C4-2B (cell line): ENCODE measurements around the gene AURKB.

Experiments
- H3K27ac ChIP-seq: fragments of 450-650 bp; 2 replicates; pipeline ENCODE4 v1.5.1; 2017
- ZFX ChIP-seq: fragments of 450-650 bp; IDR thresholded peaks from 2 replicates; pipeline ENCODE4 v1.6.1; 2017
- TF ChIP-seq, protein P1 (sequence below): fragments of 450-650 bp; conservative IDR thresholded peaks from 2 replicates; pipeline ENCODE4 v1.5.1; 2017; ENCODE audit warnings: mild to moderate bottlenecking

AURKB gene

DNA sequence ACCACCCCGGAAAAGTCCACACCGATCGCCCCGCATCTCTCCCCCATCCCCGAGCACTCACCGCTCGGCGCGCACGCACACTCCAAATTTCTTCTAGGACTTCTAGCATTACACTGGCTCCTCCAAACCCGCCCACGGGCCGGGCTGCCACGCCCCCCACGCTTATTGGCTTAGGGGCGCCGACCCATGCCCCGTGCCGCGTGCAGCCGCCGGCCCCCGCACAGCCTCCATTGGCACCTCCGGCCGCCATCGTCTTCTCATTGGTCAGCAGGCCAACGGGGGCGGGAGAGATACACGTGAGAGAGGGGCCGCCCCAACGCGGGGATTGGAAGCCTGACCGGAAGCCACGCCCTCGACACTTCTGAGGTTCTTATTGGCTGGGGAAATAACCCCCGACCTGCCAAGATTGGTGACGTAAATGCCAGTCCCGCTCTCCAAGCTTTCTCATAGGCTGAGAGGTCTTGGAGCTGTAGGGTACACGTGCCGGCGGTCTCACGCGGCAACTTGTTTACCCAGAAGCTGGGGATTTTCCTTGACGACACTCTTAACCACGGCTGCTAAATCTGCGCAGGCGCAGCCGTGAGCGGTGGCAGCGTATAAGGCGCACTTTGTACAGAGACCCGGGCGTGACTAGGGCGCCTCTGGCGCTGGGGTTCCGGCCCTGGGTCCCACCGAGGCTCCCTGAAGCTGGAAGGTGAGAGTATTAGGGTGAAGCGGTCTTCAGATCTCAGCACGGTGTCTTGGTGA is 54.0 kb downstream of the AURKB start:
- H3K27ac ChIP-seq, result peak overlapping the region; percentile 76
- TF ChIP-seq ZFX, result no peak
- TF ChIP-seq, protein P1, sequence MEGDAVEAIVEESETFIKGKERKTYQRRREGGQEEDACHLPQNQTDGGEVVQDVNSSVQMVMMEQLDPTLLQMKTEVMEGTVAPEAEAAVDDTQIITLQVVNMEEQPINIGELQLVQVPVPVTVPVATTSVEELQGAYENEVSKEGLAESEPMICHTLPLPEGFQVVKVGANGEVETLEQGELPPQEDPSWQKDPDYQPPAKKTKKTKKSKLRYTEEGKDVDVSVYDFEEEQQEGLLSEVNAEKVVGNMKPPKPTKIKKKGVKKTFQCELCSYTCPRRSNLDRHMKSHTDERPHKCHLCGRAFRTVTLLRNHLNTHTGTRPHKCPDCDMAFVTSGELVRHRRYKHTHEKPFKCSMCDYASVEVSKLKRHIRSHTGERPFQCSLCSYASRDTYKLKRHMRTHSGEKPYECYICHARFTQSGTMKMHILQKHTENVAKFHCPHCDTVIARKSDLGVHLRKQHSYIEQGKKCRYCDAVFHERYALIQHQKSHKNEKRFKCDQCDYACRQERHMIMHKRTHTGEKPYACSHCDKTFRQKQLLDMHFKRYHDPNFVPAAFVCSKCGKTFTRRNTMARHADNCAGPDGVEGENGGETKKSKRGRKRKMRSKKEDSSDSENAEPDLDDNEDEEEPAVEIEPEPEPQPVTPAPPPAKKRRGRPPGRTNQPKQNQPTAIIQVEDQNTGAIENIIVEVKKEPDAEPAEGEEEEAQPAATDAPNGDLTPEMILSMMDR, result no peak

DNA sequence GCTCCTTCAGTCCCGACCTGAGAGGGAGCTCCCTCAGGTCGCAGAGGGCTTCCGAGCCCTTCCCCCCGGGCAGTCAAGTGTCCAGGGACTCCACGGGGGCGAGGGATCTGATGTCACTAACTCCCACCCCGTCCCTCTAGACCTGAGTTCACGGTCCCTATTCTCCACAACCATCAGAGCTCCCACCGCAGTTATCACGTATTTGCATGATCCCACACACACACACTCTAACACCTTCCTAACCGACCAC is 54.5 kb downstream of the AURKB start:
- H3K27ac ChIP-seq, result peak overlapping the region; percentile 76
- TF ChIP-seq, protein P1, result no peak
- no peak for TF ChIP-seq ZFX

DNA sequence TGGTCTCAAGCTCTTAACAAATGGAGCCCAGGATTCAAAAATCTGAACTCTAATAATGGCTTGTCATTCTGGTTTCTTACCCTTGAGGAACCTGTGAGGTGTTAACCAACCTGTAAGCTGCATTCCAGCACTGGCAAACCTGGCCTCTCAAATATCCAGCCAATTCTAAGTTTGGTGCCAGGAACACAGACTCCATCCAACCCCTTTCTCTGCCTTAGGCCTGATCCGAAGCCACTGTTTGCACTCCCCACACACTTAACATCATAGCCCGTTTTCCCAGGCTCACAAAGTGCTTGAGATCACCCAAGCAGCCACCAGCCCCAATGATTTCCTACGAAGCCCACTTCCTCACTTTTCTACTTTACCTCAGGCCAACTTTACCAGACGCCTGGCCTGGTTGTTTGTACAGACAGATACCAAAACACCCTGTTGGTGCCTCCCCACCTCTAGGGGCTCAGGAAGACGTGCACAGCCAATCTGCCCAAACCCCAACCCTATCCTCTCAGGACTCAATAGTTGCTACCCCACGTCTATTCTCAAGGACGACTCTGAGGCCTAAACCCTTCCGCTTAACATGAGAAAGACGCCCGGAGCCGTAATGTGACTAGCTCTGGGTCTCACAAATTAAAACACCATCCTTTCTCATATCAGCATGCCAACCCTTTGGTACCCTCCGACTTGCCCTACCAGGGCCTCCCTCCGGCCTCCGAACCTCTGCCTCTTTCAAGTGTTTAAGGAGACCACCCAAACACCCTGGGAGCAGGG is 55.0 kb downstream of the AURKB start:
- no peak for TF ChIP-seq ZFX
- TF ChIP-seq, protein P1, result no peak
- peak overlapping the region; percentile 76 for H3K27ac ChIP-seq
